Spleen (tissue), 11 donors: Measurements from ENCODE around the gene NCOA7. TPM values are rescaled to one million over a fixed set of nuclear protein-coding genes. Genes with fewer than 3 reads are reported as not detected.

Experiments
- DNase-seq: peaks from one replicate; pipeline ENCODE4 v3.0.0-alpha.2; 2020
- H3K27ac ChIP-seq, 8 donors: fragments of 200-600 bp; sonication (generic) in 7 of 8; 1 replicate in 4 of 8; 2 replicates in 4 of 8; pipeline versions ENCODE4 v1.5.0 to v1.8.0; 2016 to 2021; ENCODE audit warnings: inconsistent platforms in 4 of 8, mild to moderate bottlenecking in 4 of 8, moderate library complexity in 1 of 8
- H3K27me3 ChIP-seq, 7 donors: fragments of 200-600 bp; sonication (generic) in 6 of 7; replicated peaks in 1 of 7; 1 replicate in 4 of 7; 2 replicates in 3 of 7; pipeline versions ENCODE4 v1.5.0 to v1.8.0; 2016 to 2021; ENCODE audit warnings: inconsistent platforms in 3 of 7, mild to moderate bottlenecking in 1 of 7
- H3K36me3 ChIP-seq, 6 donors: fragments of 200-600 bp; sonication (generic) in 5 of 6; 1 replicate in 4 of 6; 2 replicates in 2 of 6; pipeline versions ENCODE4 v1.5.0 to v1.8.0; 2016 to 2021; ENCODE audit warnings: inconsistent platforms in 2 of 6
- H3K4me1 ChIP-seq, 6 donors: fragments of 200-600 bp; sonication (generic) in 5 of 6; 1 replicate in 3 of 6; 2 replicates in 3 of 6; pipeline versions ENCODE4 v1.5.0 to v1.8.0; 2016 to 2021; ENCODE audit warnings: inconsistent platforms in 3 of 6
- H3K4me3 ChIP-seq, 8 donors: fragments of 200-600 bp; sonication (generic) in 7 of 8; 1 replicate in 4 of 8; 2 replicates in 4 of 8; pipeline versions ENCODE4 v1.5.0 to v1.8.0; 2016 to 2021; ENCODE audit warnings: inconsistent platforms in 4 of 8, mild to moderate bottlenecking in 4 of 8, moderate library complexity in 2 of 8
- H3K9me3 ChIP-seq, 8 donors: fragments of 200-600 bp; sonication (generic) in 7 of 8; 1 replicate in 4 of 8; 2 replicates in 4 of 8; pipeline versions ENCODE4 v1.5.0 to v1.8.0; 2016 to 2021; ENCODE audit warnings: inconsistent platforms in 4 of 8
- CTCF ChIP-seq, 11 experiments: fragments of 200-600 bp in 7 of 11; fragments of 450-650 bp in 4 of 11; sonication (generic) in 4 of 11; IDR thresholded peaks in 8 of 11; conservative IDR thresholded peaks in 3 of 11; 1 replicate in 7 of 11; 2 replicates in 4 of 11; pipeline versions ENCODE4 v1.4.0 to v1.8.0; 2016 to 2021; ENCODE audit warnings: antibody characterized with exemption in 11 of 11, inconsistent platforms in 4 of 11, mild to moderate bottlenecking in 1 of 11
- POLR2A ChIP-seq, 3 donors: fragments of 450-650 bp; IDR thresholded peaks; one replicate each; pipeline ENCODE4 v1.5.1; 2017; ENCODE audit warnings: antibody characterized with exemption in 3 of 3, mild to moderate bottlenecking in 1 of 3
- POLR2AphosphoS5 ChIP-seq, 3 donors: sonication (generic); formaldehyde crosslinking; IDR thresholded peaks; one replicate each; pipeline ENCODE4 v1.5.1; 2017; ENCODE audit warnings: antibody characterized with exemption in 3 of 3
- WGBS, 5 donors: extraction: QIAGEN DNeasy Blood & Tissue Kit in 3 of 5; methylation state at CpG; one replicate each; pipeline versions ENCODE4 v1.1.5 to v1.1.7; 2013 to 2018; 5-methylcytosine and 5-hydroxymethylcytosine counted together
- intact Hi-C: fragments of 100-400 bp; cut with DNase I; formaldehyde crosslinking; loops from one replicate; pipeline ENCODE4 v1.15.0; 2023; ENCODE audit warnings: low total_unique reads
- polyA plus RNA-seq, 3 donors: library from polyadenylated mRNA; stranded (reverse); fragments of 200-250 nt; gene quantifications; one replicate each; pipeline ENCODE4 v1.2.1, GENCODE V29; 2013
- total RNA-seq, 7 donors: library from RNA; depleted of rRNA in 3 of 7; stranded (reverse); fragments of >200 nt in 3 of 7; fragmentation: NEBNext Ultra II Directional in 4 of 7; extraction: Animal tissue kit (Norgen Biotek cat#: 25700) in 4 of 7; gene quantifications; one replicate each; pipeline versions ENCODE4 v1.1.0 to v1.2.1, GENCODE V29; 2016 to 2021
- donor health status: healthy with polysubstance abuse.
- donor health status: DM: no; HTN: no; CAD: no; lungs with moderate emphysema.
- donor health status: DM: no; HTN: no; CAD: no.
- donor health status: Bipolar disorder and iron deficiency.
- donor health status: healthy.
- donor health status: DM: no; HTN: no; CAD: no.
- donor health status: DM: yes; HTN: yes; CAD: no.

NCOA7 gene
- total and polyA plus RNA-seq, 10 donors, result 11.8 to 84.3 (median 43.1) TPM

DNA sequence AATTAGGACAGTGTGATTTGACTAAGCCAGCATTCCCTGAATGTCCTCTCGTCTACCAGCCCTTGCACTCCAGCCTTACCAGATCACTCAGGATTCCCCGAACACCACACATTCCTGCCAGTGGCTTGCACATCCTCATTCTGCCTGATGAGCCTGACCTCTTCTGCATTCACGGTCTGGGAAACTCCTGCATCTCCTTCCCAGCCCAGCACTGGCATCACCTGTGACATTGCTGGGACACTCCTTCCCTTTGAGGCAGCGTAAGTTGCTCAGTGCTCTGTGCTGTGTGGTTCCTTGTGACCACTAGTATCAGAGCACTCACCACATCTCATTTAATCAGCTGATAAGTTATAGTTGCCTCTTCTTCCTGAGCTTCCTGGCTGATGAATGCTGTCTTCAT, 17.3 kb downstream of the NCOA7 start:
- peaks cover 21 to 100% (median 88%) of the 10 kb centered on the region in 6 donors for H3K4me1 ChIP-seq
- H3K36me3 ChIP-seq, result peaks cover 0 to 10% (median 0%) of the 10 kb centered on the region in 6 donors
- no peaks in the 10 kb centered on the region for H3K27me3 ChIP-seq
- intact Hi-C loops, result no loop called here
- no peak for DNase-seq
- H3K27ac ChIP-seq, result peak overlapping the region in 1 of 8 donors; percentile 9
- whole genome bisulfite sequencing, 5 donors, result 63 to 73% (median 66%) methylated on average over 4 of the region's 4 CpGs
- H3K4me3 ChIP-seq, result no peak overlapping the region
- no peaks in the 10 kb centered on the region for H3K9me3 ChIP-seq
- TF ChIP-seq POLR2A (IDR thresholded peaks at IDR 0.05), result no peak
- TF ChIP-seq CTCF (IDR thresholded peaks at IDR 0.05 in 8 of 11, conservative IDR thresholded peaks at IDR 0.05 in 3 of 11), result no peak
- TF ChIP-seq POLR2AphosphoS5 (IDR thresholded peaks at IDR 0.05), result peak in 1 of 3 donors; percentile 32

- H3K27ac ChIP-seq, result peak overlapping the region in 2 of 8 donors; percentile 3 to 9
- no peak for DNase-seq
- intact Hi-C loops, result no loop called here
Observed at GRCh38 chr6:125808591-125808990, 17.8 kb downstream of the NCOA7 start.

DNA sequence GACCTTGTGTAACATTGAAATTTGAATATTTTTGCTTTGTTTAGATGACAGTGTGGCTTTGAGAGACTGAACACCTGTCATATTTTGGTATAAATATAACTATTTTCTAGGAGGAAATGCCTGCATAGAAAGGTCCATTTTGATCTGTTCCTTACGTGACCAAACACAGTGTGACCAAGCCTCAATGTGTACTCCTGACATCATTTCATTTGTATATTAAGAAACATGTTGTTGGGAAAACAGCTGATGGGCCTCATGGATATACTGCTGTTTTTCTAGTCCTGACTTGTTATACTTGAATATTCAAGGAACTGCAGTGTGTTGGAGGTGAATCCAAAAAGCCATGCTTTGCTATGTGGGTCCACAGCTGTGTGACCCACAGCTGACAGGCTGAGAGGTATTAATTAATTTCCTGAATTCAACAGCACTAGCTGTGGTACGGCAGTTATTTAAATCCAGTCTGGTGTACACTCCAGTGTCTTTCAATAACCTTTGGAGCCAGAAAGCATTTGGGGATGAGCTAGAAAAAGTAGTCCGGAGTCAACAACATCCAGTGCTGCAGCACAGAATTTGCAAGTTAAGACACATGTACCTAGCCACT, 18.9 kb downstream of the NCOA7 start:
- no peak for TF ChIP-seq CTCF (IDR thresholded peaks at IDR 0.05 in 8 of 11, conservative IDR thresholded peaks at IDR 0.05 in 3 of 11)
- Histone ChIP-seq H3K4me1 (peaks cover 19 to 100% (median 86%) of the 10 kb centered on the region in 6 donors), H3K4me3 (no peak overlapping the region), H3K36me3 (peaks cover 0 to 10% (median 0%) of the 10 kb centered on the region in 6 donors), H3K27ac (peak overlapping the region in 3 of 8 donors; percentile 3 to 50 (median 14)), H3K27me3 (no peaks in the 10 kb centered on the region), H3K9me3 (no peaks in the 10 kb centered on the region)
- WGBS, 5 donors, result 69 to 73% (median 72%) methylated on average over 3 of the region's 3 CpGs
- no peak for DNase-seq
- intact Hi-C loops, result no loop called here

More at GRCh38 chr6:125808591-125808990, 17.8 kb downstream of the NCOA7 start:
- Histone ChIP-seq H3K9me3 (no peaks in the 10 kb centered on the region), H3K27me3 (no peaks in the 10 kb centered on the region), H3K36me3 (peaks cover 0 to 10% (median 0%) of the 10 kb centered on the region in 6 donors), H3K4me3 (no peak overlapping the region), H3K4me1 (peaks cover 16 to 100% (median 88%) of the 10 kb centered on the region in 6 donors)
- TF ChIP-seq CTCF (IDR thresholded peaks at IDR 0.05 in 8 of 11, conservative IDR thresholded peaks at IDR 0.05 in 3 of 11) (no peak), POLR2A (IDR thresholded peaks at IDR 0.05) (no peak), POLR2AphosphoS5 (IDR thresholded peaks at IDR 0.05) (no peak)

DNA sequence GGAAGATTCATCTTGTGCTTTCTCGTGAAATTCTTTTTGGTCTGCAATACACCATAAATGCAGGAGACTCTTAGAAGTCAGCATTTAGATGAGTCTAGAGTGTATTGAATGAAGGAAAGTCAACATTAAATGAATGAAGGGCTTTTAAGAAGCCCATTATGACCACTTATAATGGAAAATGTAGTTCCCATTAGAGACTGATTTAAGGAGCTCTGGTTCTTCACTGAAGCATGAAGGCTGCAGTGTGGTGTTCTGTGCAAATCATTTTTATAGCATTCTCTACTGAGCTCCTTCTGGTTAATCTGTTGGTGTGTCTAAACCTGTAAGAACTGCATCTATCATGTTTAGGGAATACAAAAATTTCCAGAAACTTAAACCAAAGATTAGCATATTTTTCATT, 19.7 kb downstream of the NCOA7 start:
- 74 to 96% (median 91%) methylated on average over 1 of the region's 1 CpG for WGBS, 5 donors
- H3K27ac ChIP-seq, result peak overlapping the region in 3 of 8 donors; percentile 3 to 50 (median 14)
- TF ChIP-seq POLR2AphosphoS5 (IDR thresholded peaks at IDR 0.05), result no peak
- TF ChIP-seq CTCF (IDR thresholded peaks at IDR 0.05 in 8 of 11, conservative IDR thresholded peaks at IDR 0.05 in 3 of 11), result no peak
- TF ChIP-seq POLR2A (IDR thresholded peaks at IDR 0.05), result no peak
- no peaks in the 10 kb centered on the region for H3K9me3 ChIP-seq
- intact Hi-C loops, result no loop called here
- peaks cover 22 to 100% (median 89%) of the 10 kb centered on the region in 6 donors for H3K4me1 ChIP-seq
- peaks cover 0 to 10% (median 0%) of the 10 kb centered on the region in 6 donors for H3K36me3 ChIP-seq
- no peak overlapping the region for H3K4me3 ChIP-seq
- H3K27me3 ChIP-seq, result no peaks in the 10 kb centered on the region
- no peak for DNase-seq
